ENCODE measurements around the gene C1QL1.
A peak's percentile ranks its signal among the peaks of the same experiment; 100 is the strongest.

C1QL1 gene

DNA sequence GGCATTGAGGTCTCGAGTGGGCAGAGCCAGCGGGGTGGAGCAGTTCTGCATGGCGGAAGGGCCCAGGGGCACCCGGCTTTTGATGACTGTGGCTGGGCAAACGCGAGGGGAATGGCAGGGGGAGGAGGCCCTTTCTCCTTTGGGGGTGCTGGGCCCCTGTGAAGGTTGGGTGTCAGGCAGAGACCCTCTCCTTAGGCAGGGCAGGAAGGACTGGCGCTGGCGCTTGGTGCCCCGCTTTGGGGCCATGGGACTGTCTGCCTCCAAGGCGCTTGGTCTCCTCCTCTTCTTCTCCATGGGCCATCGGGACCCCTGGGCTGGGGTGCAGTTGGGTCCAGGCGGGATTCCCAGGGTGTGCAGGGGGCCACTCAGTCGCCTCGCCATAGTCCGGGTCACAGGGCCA lies 40.0 kb downstream of the C1QL1 start:
- no peak for DNase-seq

DNA sequence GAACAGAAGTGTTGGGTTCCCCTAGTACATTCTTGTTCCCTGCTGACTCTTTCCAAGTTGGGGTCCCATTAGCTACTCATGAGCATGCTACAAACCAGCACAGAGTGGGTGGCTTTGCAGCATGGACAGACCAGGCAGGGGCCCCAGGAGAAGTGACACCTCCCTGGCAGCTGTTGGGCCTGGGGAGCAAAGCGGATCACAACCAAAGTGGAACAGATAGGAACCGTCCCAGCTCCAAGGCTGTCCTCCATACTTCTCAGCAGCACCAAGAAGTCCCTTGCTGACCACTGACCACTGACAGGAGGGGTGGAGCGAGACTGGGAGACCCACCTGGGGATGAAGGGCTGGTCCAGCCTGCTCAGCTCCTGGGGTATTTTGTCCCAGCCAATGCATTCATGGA lies 40.4 kb downstream of the C1QL1 start:
- no peak for DNase-seq

GRCh38 chr17:44926821-44927525 lies 41.1 kb downstream of the C1QL1 start:
- no peak for DNase-seq

DNA sequence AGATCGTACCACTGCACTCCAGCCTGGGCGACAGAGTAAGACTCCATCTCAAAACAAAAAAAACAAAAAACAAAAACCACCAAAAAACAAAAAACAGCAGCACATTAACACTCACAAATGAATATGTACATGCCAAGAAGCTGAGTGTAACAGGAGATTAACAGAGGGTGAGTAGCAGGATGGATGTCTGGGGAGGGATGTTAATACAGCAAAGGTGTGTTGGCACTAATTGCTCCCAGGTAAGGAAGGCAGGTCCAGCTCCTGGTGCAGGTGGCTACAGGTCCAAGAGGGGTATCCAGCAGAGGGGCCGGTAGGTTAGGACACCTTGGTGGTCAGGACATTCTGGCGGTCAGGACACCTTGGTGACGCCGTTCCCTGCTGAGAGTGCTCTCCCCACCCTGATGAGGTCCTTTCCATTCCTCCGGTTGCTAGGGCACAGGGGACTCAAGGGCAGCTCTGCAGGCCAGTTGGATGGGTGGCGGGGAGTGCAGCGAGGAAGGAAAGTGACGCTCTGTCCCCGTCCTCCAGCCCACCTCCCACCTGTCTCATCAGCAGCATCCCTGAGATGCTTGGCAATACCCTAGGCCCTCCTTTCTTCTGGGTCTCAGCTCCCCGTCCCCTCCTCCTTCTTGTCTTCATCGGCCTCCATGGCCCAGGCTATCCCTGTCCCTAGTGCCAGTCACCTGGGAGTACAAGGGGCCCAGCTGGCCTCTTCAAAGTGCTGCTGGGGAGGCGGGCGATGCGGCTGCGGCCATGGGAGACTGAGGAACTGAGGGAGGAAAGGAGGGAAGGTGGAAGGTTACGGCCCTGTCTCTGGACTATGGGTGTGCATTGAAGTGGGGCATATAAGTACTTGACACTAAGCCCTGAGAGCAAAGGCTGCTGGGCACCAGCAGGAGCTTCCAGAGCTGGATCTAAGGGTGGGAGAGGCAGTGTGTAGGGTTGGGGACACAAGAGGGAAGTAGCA lies 42.1 kb downstream of the C1QL1 start:
- DNase-seq, result no peak

- DNase-seq, result peak; percentile 68
These were observed 44.0 kb downstream of the C1QL1 start for GRCh38 chr17:44924107-44924544.

- no peak for DNase-seq
These were observed 45.2 kb downstream of the C1QL1 start for GRCh38 chr17:44922746-44923470.

- DNase-seq, result no peak
These were observed 46.0 kb downstream of the C1QL1 start for GRCh38 chr17:44922136-44922535.

DNA sequence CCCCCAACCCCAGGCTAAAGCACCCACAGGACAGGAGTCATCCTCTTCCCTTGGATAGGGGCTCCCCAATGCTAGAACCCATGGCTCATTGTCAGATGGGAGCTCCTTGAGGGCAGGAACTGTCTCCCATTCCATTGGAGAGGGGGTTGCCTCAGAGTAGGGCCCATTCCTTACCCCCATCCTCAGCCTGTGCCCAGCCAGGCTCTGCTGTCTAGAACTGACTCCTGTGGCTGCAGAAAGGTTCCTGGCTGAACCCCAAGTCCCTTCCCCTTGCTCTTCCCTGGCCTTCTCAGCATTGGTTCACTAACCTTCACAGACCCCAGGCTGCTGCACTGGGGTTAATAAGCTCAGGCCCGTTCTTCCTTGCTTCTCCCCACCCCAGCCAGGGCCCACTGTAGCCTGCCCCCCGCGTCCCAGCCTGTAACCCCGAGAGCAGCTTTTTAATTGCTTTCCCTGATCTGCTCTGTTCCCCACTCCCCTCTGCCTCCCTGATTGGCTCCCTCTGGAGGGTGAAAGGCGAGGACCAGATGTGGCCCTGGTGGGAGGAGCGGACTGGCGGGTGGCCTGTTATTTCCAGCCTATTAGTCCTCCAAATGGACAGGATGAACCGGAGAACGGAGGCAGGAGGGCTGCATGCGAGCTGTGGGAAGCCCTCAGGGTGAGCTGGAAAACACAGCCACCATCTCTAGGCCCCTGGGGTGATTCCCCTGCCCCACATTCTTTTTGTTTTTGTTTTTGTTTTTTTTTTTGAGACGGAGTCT lies 46.8 kb downstream of the C1QL1 start:
- no peak for DNase-seq

DNA sequence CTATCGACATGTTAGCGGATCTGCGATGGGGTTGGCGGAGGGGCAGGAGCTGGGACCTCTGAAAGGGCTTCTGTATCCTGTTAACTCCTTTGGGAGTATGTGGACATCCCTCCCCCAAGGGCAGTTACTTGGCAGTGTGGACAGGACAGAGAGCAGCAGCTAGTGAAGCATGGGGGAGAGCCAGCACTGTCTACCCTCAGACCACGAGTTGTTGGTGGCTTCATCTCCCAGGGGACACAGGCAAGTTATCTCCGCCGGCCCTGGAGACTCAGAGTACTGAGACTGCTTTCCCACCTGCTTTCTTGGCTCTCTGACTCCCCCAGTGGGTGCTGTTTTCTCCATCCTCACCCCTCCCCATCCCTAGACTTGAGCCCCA lies 47.5 kb downstream of the C1QL1 start:
- DNase-seq, result no peak

- peak; percentile 93 for DNase-seq
These were observed 48.1 kb downstream of the C1QL1 start for GRCh38 chr17:44919885-44920564.

- no peak for DNase-seq
These were observed 48.7 kb downstream of the C1QL1 start for GRCh38 chr17:44919411-44919810.

DNA sequence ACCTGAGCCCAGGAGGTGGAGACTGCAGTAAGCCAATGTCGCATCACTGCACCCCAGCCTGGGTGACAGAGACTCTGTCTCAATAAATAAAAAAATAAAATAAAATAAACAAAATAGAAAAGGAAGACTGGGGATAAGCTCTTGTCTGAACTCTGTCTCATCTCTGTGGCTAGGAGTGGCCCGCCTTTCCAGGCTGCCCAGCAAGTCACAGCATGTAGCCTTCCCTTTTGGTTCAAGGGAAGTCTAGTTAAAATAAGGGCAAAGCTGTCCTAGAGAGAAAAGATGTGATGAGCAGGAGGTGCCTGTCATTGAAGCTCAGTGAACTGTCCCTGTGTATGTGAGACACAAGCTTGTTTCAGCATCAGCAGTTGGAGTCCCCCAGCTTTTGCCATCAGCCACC lies 50.1 kb downstream of the C1QL1 start:
- no peak for DNase-seq

DNA sequence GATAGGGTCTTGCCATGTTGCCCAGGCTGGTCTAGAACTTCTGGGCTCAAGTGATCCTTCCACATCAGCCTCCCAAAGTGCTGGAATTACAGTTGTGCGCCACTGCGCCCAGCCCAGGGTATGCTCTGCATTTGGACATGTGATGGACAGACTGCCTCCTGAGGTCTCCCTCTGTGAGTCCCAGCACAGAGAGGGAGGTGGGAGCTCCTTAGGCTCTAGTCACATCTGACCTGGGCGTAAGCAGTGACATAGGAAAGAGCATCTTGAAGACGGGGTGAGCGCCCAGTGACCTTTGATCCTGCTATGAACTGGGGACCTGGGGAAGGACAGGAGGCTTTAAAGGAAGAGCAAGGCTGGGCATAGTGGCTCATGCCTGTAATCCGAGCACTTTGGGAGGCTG lies 50.6 kb downstream of the C1QL1 start:
- no peak for DNase-seq

GRCh38 chr17:44916781-44917241 lies 51.3 kb downstream of the C1QL1 start:
- no peak for DNase-seq

- DNase-seq, result no peak
These were observed 52.0 kb downstream of the C1QL1 start for GRCh38 chr17:44915862-44916780.

DNA sequence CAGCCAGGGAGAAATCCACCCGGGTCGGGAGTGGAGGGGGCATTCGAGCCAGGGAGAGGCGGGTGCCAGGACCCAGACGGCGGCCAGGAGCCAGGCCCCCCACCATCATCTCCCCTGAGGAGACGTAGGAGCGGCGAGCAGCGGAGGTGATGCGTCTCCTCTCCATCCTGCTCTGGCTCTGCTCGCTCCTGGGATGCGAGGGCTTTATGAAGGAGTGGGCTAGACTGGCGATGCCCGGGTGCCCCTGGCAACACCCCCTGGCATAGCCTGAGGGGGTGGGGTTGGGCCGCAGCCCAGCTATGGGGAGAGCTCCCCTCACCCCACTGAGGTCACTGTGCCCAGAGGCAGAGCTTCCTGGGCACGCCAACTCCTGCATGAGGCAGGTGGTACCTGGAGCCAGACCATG lies 52.8 kb downstream of the C1QL1 start, which contains the start of gene GFAP:
GFAP (minus strand) TSS at position 180 of the 406 bp plus-strand sequence; CDS start at position 166, 14 bp downstream.
- no peak for DNase-seq

GRCh38 chr17:44914698-44915271 lies 53.3 kb downstream of the C1QL1 start:
- DNase-seq, result no peak

- DNase-seq, result peak; percentile 72
These were observed 54.0 kb downstream of the C1QL1 start for GRCh38 chr17:44914148-44914547.

DNA sequence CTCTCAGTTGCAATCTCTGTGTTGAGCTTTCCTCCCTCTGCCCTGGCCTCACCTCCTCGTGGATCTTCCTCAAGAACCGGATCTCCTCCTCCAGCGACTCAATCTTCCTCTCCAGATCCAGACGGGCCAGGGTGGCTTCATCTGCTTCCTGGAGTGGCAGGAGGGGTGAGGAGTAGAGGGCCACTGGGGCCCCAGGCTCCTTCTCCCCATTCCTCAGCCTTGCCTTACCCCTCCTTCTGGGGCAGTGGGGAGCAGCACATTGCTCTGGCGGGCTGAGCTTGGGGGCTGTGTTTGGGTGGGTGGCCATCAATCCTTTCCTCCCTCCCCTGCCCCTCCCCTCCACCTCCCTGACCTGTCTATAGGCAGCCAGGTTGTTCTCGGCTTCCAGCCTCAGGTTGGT lies 54.4 kb downstream of the C1QL1 start:
- DNase-seq, result no peak
